Transverse colon (tissue), 4 donors: ENCODE measurements around the gene HAGHL. TPM values are rescaled to one million over a fixed set of nuclear protein-coding genes. Genes with fewer than 3 reads are reported as not detected.

Experiments
- DNase-seq: peaks from one replicate; pipeline ENCODE4 v3.0.0-alpha.2; 2019
- H3K27ac ChIP-seq, 4 donors: fragments of 200-600 bp; sonication (generic); 2 replicates each; pipeline ENCODE4 v1.5.1; 2016 to 2018; ENCODE audit warnings: inconsistent platforms in 4 of 4
- H3K27me3 ChIP-seq: fragments of 200-600 bp; sonication (generic); 2 replicates; pipeline ENCODE4 v1.5.1; 2017; ENCODE audit warnings: inconsistent platforms
- H3K36me3 ChIP-seq, 4 donors: fragments of 200-600 bp; sonication (generic); 2 replicates each; pipeline ENCODE4 v1.5.1; 2017 to 2019; ENCODE audit warnings: inconsistent platforms in 4 of 4
- H3K4me1 ChIP-seq, 4 donors: fragments of 200-600 bp; sonication (generic); 2 replicates each; pipeline ENCODE4 v1.5.1; 2017 to 2020; ENCODE audit warnings: inconsistent platforms in 4 of 4
- H3K4me3 ChIP-seq, 4 donors: fragments of 200-600 bp; sonication (generic); 1 replicate in 1 of 4; 2 replicates in 3 of 4; pipeline versions ENCODE4 v1.5.1 to v1.6.1; 2017 to 2019; ENCODE audit warnings: inconsistent platforms in 4 of 4
- H3K9me3 ChIP-seq, 2 donors: fragments of 200-600 bp; sonication (generic); 2 replicates each; pipeline ENCODE4 v1.5.1; 2017 to 2019; ENCODE audit warnings: inconsistent platforms in 2 of 2
- EP300 ChIP-seq: sonication (generic); formaldehyde crosslinking; IDR thresholded peaks from one replicate; pipeline ENCODE4 v1.6.1; 2017; ENCODE audit warnings: antibody characterized with exemption, low read depth
- POLR2A ChIP-seq: fragments of 450-650 bp; IDR thresholded peaks from one replicate; pipeline ENCODE4 v1.6.1; 2016; ENCODE audit warnings: antibody characterized with exemption, mild to moderate bottlenecking, moderate library complexity
- POLR2AphosphoS5 ChIP-seq, 3 donors: sonication (generic); formaldehyde crosslinking; IDR thresholded peaks; one replicate each; pipeline ENCODE4 v1.6.1; 2016; ENCODE audit warnings: antibody characterized with exemption in 3 of 3
- WGBS, 2 donors: methylation state at CpG; one replicate each; pipeline ENCODE4 v1.1.5; 2018; ENCODE audit warnings: low coverage in 1 of 2; 5-methylcytosine and 5-hydroxymethylcytosine counted together
- in situ Hi-C, 4 donors: fragments of 200-750 bp; cut with MboI; loops; one replicate each; pipeline versions ENCODE4 v1.15.0 to v1.15.1; 2017; ENCODE audit warnings: low sequenced_read_pairs in 3 of 4, low pct_ligation_motif_present in 1 of 4, low pct_unique_long_range_greater_than_20kb in 1 of 4
- intact Hi-C: fragments of 100-400 bp; cut with DNase I; formaldehyde crosslinking; loops from one replicate; pipeline ENCODE4 v1.15.1; 2023; ENCODE audit warnings: low total_unique reads
- total RNA-seq, 4 donors: library from RNA; depleted of rRNA; stranded (reverse); fragments of >200 nt; gene quantifications; one replicate each; pipeline ENCODE4 v1.1.0, GENCODE V29; 2016
- TF ChIP-seq, protein P1 (sequence below), 5 experiments: fragments of 200-600 bp in 3 of 5; fragments of 450-650 bp in 2 of 5; sonication (generic) in 3 of 5; IDR thresholded peaks; 1 replicate in 2 of 5; 2 replicates in 3 of 5; pipeline ENCODE4 v1.5.1; 2016 to 2017; ENCODE audit warnings: antibody characterized with exemption in 5 of 5, inconsistent platforms in 3 of 5, mild to moderate bottlenecking in 2 of 5, moderate library complexity in 1 of 5

Gene HAGHL
- total RNA-seq, 4 donors from 2014 or later, result 1.2 to 12.3 (median 5.5) TPM

DNA sequence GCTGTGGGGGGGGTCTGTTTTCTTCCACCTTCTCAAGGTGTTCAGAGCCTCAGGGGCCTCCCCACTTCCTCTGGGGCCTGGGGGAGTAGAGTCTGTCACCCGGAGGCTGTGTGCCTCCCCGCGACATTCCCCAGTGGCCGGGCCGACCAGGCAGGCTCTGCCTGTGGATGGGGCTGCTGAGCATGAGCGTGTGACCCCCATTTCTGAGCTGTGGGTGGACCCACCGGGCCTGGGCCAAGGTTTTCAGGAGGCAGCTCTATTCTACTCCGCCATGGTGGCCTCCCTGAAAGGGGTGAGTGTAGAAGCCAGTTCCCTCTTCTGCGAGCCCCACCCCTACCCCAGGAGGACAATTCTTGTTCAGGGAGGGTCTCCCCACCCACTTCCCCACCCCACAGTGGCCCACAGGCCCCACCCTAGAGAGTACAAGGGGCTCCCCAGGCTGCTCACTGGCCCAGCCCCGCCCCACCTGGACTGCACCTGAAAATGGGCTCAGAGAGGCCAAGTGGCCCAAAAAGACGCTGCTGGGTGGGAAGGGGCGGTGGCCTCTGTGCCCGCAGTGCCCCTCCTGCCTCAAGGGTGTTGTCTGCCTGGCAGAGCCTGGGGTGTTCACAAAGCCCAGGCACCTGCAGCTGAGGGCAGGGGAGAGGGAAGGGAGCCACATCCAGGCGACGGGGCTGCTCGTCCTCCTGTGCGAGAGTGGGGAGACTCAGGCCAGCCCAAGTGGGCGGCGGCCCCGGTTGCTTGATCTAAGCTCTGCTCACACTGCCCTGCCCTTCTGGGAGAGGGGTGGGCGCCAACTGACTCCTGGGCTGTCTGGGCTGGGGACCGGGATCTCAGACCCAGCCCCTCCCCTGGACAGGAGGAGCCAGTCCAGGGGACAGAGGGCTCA, 35.0 kb downstream of the HAGHL start:
- Histone ChIP-seq H3K36me3 (no peaks in the 10 kb centered on the region), H3K9me3 (no peaks in the 10 kb centered on the region), H3K4me3 (no peak overlapping the region), H3K4me1 (no peaks in the 10 kb centered on the region), H3K27ac (no peak overlapping the region), H3K27me3 (peaks cover 43% of the 10 kb centered on the region)
- no peak for DNase-seq
- intact Hi-C loops, result no loop called here
- TF ChIP-seq POLR2AphosphoS5 (IDR thresholded peaks at IDR 0.05), result no peak
- TF ChIP-seq EP300, result no peak
- no peak for TF ChIP-seq POLR2A
- TF ChIP-seq, protein P1, sequence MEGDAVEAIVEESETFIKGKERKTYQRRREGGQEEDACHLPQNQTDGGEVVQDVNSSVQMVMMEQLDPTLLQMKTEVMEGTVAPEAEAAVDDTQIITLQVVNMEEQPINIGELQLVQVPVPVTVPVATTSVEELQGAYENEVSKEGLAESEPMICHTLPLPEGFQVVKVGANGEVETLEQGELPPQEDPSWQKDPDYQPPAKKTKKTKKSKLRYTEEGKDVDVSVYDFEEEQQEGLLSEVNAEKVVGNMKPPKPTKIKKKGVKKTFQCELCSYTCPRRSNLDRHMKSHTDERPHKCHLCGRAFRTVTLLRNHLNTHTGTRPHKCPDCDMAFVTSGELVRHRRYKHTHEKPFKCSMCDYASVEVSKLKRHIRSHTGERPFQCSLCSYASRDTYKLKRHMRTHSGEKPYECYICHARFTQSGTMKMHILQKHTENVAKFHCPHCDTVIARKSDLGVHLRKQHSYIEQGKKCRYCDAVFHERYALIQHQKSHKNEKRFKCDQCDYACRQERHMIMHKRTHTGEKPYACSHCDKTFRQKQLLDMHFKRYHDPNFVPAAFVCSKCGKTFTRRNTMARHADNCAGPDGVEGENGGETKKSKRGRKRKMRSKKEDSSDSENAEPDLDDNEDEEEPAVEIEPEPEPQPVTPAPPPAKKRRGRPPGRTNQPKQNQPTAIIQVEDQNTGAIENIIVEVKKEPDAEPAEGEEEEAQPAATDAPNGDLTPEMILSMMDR (IDR thresholded peaks at IDR 0.05), result no peak
- in situ Hi-C loops, result no loop called here
- 35% methylated on average over 22 of the region's 22 CpGs; no CpG with 5 or more reads in 1 of the 2 donors for WGBS, 2 donors

DNA sequence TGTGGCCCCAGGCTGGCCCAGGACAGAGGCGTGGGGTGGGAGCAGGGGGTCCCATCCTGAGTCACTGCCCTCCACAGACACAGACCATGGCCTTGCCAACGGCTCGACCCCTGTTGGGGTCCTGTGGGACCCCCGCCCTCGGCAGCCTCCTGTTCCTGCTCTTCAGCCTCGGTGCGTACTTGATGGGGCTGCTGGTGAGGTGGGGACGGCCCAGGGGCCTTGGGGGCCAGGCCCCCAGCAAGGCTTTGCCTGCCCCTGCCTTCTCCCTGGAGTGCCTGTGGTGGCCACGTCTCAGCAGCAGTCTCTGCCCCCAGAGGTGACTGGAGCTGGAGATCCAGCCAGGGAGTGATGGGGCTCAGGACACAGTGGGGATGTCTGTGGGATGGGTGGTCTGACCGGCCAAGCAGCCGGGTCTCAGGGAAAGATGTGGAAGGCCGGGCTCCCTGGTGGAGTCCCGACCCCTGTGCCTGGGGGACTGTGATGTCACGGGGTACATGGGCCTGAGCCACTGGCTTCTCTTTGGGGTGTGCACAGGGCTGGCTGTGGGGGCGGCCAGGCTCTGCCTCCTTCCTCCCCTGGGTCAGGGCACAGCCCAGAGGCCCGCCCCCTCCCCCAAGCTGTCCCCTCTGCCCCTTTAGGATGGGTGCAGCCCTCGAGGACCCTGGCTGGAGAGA, 35.8 kb downstream of the HAGHL start:
- Histone ChIP-seq H3K4me1 (no peaks in the 10 kb centered on the region), H3K27me3 (peaks cover 43% of the 10 kb centered on the region), H3K9me3 (no peaks in the 10 kb centered on the region), H3K4me3 (no peak overlapping the region), H3K27ac (no peak overlapping the region), H3K36me3 (no peaks in the 10 kb centered on the region)
- WGBS, 2 donors, result 58% methylated on average over 11 of the region's 17 CpGs; no CpG with 5 or more reads in 1 of the 2 donors
- intact Hi-C loops, result no loop called here
- TF ChIP-seq POLR2A (no peak), EP300 (no peak), POLR2AphosphoS5 (IDR thresholded peaks at IDR 0.05) (no peak)
- TF ChIP-seq, protein P1 (IDR thresholded peaks at IDR 0.05), result no peak
- in situ Hi-C loops, result no loop called here
- DNase-seq, result no peak

DNA sequence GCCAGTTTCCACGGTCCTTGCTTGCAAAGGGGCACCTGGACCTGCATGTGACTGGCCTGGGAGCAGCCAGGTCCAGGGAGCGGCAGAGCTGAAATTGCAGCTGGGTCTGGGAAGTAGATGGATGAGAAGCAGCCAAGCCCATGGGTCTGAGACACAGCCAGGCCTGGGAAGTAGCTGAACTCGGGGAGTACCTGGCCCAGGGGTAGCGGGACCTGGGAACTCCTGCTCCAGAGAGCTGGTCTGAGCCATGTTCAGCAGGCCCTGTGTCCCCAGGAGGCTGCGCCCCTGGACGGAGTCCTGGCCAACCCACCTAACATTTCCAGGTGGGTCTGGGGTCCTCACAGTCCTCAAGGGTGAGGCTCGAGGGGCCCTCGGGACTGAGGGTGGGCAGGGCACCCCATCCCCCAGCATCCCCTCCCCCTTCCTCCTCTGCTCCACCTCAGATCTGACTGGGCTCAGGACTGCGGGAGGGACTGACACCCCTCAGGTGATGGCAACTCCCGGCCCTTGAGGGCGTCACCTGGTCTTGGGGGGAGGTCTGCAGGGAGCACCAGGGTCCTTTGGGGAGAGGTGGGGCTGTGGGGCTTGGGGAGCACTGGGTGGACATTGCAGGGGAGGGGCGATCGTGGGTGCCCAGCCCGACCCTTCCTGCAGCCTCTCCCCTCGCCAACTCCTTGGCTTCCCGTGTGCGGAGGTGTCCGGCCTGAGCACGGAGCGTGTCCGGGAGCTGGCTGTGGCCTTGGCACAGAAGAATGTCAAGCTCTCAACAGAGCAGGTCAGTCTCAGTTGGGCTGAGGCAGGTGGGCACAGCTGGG, 36.7 kb downstream of the HAGHL start:
- no peak overlapping the region for H3K27ac ChIP-seq
- H3K9me3 ChIP-seq, result no peaks in the 10 kb centered on the region
- no peaks in the 10 kb centered on the region for H3K36me3 ChIP-seq
- in situ Hi-C loops (no loop called here), intact Hi-C loops (no loop called here)
- no peak for DNase-seq
- WGBS, 2 donors, result 69% methylated on average over 18 of the region's 21 CpGs; no CpG with 5 or more reads in 1 of the 2 donors
- TF ChIP-seq POLR2A, result no peak
- no peak for TF ChIP-seq EP300
- TF ChIP-seq, protein P1 (IDR thresholded peaks at IDR 0.05), result no peak
- TF ChIP-seq POLR2AphosphoS5 (IDR thresholded peaks at IDR 0.05), result no peak
- no peaks in the 10 kb centered on the region for H3K4me1 ChIP-seq
- H3K27me3 ChIP-seq, result peaks cover 43% of the 10 kb centered on the region
- H3K4me3 ChIP-seq, result no peak overlapping the region
